Fibroblast of villous mesenchyme (primary cell): ENCODE measurements around the gene GMDS. TPM values are rescaled to one million over a fixed set of nuclear protein-coding genes. Genes with fewer than 3 reads are reported as not detected.

Experiments used
- DNase-seq: peaks from one replicate; pipeline ENCODE4 v3.0.0-alpha.2; 2010; ENCODE audit warnings: low read depth
- H3K4me3 ChIP-seq: 2 replicates; pipeline ENCODE4 v1.5.1; 2011; ENCODE audit warnings: low read depth, mild to moderate bottlenecking, low read length
- total RNA-seq: library from RNA; depleted of rRNA; stranded (reverse); fragments of >200 nt; gene quantifications from 2 replicates; pipeline ENCODE4 v1.2.3, GENCODE V29; 2012
- TF ChIP-seq, protein P1 (sequence below): IDR thresholded peaks from 2 replicates; pipeline ENCODE4 v1.5.1; 2012; ENCODE audit warnings: low read depth, mild to moderate bottlenecking, low read length; ENCODE audit not compliant: insufficient read depth

GMDS gene
- total RNA-seq, 1 donor, result 6.5 TPM

DNA sequence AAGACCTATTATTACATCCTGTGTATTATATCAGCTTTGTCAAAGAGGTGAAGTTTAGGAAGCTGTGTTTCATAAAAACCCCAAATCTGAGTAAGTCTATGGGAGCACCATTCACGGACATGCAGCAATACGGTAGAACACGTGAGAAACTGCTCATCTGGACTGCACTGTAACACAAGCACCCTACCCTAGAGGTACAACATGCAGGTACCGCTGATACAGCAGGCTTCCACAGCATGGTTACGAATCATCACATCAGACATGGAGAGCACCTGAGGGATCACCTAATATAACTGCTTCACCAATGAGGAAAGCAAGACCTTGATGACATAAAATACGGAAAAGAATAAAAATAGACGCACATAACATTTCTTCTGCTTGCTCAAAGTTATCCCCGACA, 96.7 kb downstream of the GMDS start:
- DNase-seq, result no peak
- no peak overlapping the region for H3K4me3 ChIP-seq
- TF ChIP-seq, protein P1, sequence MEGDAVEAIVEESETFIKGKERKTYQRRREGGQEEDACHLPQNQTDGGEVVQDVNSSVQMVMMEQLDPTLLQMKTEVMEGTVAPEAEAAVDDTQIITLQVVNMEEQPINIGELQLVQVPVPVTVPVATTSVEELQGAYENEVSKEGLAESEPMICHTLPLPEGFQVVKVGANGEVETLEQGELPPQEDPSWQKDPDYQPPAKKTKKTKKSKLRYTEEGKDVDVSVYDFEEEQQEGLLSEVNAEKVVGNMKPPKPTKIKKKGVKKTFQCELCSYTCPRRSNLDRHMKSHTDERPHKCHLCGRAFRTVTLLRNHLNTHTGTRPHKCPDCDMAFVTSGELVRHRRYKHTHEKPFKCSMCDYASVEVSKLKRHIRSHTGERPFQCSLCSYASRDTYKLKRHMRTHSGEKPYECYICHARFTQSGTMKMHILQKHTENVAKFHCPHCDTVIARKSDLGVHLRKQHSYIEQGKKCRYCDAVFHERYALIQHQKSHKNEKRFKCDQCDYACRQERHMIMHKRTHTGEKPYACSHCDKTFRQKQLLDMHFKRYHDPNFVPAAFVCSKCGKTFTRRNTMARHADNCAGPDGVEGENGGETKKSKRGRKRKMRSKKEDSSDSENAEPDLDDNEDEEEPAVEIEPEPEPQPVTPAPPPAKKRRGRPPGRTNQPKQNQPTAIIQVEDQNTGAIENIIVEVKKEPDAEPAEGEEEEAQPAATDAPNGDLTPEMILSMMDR, result no peak

GRCh38 chr6:2147766-2148448, 97.5 kb downstream of the GMDS start:
- no peak overlapping the region for H3K4me3 ChIP-seq
- peak; percentile 12 for DNase-seq
- TF ChIP-seq, protein P1, result no peak

GRCh38 chr6:2147261-2147660, 98.1 kb downstream of the GMDS start:
- TF ChIP-seq, protein P1, result no peak
- no peak overlapping the region for H3K4me3 ChIP-seq
- no peak for DNase-seq

DNA sequence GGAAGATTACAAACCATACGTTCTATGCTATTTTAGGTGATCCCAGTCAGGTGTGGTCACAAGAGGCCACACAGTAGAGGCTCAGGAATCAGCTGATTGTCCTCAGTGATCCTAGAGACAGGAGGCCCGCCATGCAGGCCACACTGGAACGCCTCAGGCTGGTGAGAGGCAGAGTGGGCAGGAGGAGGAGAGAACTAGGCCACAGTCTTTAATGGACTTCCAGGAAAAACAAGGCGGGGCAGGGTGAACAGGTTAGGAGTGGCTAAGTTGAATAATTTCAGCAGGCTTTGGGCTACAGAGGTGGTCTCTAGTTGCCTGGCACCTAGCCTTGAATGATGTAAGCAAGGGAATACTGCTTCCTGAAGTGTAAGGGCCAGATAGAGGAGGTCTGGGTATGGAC, 101.2 kb downstream of the GMDS start:
- TF ChIP-seq, protein P1, result no peak
- DNase-seq, result no peak
- H3K4me3 ChIP-seq, result no peak overlapping the region

DNA sequence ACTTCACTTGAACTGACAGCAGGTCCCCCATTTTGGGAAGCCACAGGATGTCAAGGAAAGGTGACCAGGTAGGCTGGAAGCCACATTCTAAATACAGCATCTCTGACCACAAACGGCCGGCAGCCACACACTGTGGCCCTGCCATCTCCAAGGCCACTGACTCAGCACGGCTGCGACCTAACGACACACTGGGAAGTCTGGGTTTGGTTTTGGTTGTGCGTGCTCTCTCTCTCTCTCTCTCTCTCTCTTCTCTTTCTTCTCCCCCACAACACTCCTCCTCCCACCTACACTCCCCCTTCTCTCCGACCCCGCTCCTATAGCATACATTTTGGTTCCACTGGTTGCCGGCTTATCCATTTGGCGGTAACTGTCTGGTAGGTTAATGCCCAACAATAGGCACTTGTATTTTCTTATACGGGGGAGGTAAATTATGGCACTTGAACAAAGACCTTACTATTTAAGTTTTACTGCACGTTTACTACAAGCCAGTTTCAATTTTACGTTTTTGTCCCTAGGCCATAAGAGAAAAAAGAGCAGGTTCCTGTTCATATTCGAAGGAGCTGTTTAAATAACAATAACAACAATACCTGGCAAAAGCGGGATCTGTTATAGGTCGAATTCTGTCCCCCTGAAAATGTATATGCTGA, 103.6 kb downstream of the GMDS start:
- TF ChIP-seq, protein P1, result no peak
- no peak overlapping the region for H3K4me3 ChIP-seq
- no peak for DNase-seq

DNA sequence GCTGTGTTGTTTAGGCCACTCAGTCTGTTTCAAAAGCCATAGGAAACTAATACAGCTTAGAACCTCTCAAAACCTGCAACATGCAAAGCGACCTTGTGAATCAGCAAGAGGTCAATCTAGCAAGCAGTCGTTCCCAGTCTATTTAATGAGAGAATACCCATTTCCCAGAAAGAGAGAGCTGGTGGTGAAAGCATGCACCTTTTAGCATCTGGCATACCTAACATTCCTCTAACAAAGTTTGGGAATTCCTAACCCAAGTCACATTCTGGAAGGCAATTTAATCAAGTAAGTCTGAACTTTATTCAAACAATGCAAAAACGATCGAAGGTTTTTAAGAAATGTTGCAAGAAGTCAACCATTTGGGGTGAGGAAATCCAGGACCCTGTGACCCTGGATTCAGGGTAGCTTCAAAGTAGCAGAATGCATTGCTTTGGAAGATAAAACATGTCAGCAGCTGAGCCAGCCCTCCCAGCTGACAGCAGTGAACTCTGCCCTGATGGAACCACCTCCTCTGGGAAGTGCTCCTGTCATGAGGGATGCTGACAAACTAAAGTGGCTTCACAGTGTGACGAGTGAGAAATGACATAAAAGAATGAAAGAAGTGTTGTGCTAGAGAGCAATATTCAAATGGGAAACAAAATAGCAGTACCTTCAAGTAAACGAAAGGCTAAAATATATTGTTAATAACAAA, 104.8 kb downstream of the GMDS start:
- DNase-seq, result no peak
- no peak overlapping the region for H3K4me3 ChIP-seq
- TF ChIP-seq, protein P1, result no peak
